Small intestine (tissue), 7 donors: ENCODE data around the gene PLEKHG5. TPM values are rescaled to one million over a fixed set of nuclear protein-coding genes. Genes with fewer than 3 reads are reported as not detected.

ENCODE experiments used
- DNase-seq, 2 donors: peaks; one replicate each; pipeline versions ENCODE4 v3.0.0 to v3.0.0-alpha.2; 2013
- FAIRE-seq: peaks from 2 replicates; lab custom pipeline; 2012; peaks lifted over from hg19 to GRCh38; lab: Jason Lieb, UNC
- H3K27ac ChIP-seq, 3 donors: one replicate each; pipeline ENCODE4 v1.5.1; 2013; ENCODE audit warnings: low read length in 2 of 3, mild to moderate bottlenecking in 2 of 3, control low read depth in 1 of 3, inconsistent platforms in 1 of 3, low read depth in 1 of 3, moderate library complexity in 1 of 3
- H3K27me3 ChIP-seq, 3 donors: one replicate each; pipeline ENCODE4 v1.6.1; 2013; ENCODE audit warnings: low read length in 3 of 3, inconsistent platforms in 1 of 3; ENCODE audit not compliant: control insufficient read depth in 3 of 3, insufficient read depth in 3 of 3
- H3K36me3 ChIP-seq, 3 donors: one replicate each; pipeline ENCODE4 v1.6.1; 2013; ENCODE audit warnings: low read length in 3 of 3, inconsistent platforms in 1 of 3, low read depth in 1 of 3, mild to moderate bottlenecking in 1 of 3, moderate library complexity in 1 of 3; ENCODE audit not compliant: control insufficient read depth in 3 of 3, insufficient read depth in 2 of 3
- H3K4me1 ChIP-seq, 3 donors: one replicate each; pipeline ENCODE4 v1.6.1; 2013; ENCODE audit warnings: low read length in 2 of 3, inconsistent platforms in 1 of 3, low read depth in 1 of 3, mild to moderate bottlenecking in 1 of 3, moderate library complexity in 1 of 3; ENCODE audit not compliant: control insufficient read depth in 3 of 3, insufficient read depth in 2 of 3
- H3K4me3 ChIP-seq, 3 donors: one replicate each; pipeline ENCODE4 v1.5.1; 2013; ENCODE audit warnings: low read length in 3 of 3, control low read depth in 1 of 3, inconsistent platforms in 1 of 3, low read depth in 1 of 3, mild to moderate bottlenecking in 1 of 3, moderate library complexity in 1 of 3
- H3K9me3 ChIP-seq, 2 donors: one replicate each; pipeline ENCODE4 v1.6.1; 2013; ENCODE audit warnings: low read depth in 1 of 2, low read length in 1 of 2; ENCODE audit not compliant: control insufficient read depth in 2 of 2, insufficient read depth in 1 of 2
- WGBS, 3 donors: extraction: QIAGEN DNeasy Blood & Tissue Kit; methylation state at CpG; one replicate each; pipeline ENCODE4 v1.1.7; 2013; 5-methylcytosine and 5-hydroxymethylcytosine counted together
- polyA plus RNA-seq, 4 donors: library from polyadenylated mRNA; stranded (reverse) in 3 of 4; unstranded in 1 of 4; fragments of 200-250 nt in 3 of 4; fragments of 120-200 nt in 1 of 4; gene quantifications; one replicate each; pipeline versions ENCODE4 v1.2.1 to v1.2.3, GENCODE V29; 2013
- donor health status: healthy with polysubstance abuse.
- donor health status: control.
- donor health status: control.
- donor health status: Bipolar disorder and iron deficiency.
- donor health status: healthy.

PLEKHG5 gene
- polyA plus RNA-seq, 4 donors, result 2.4 to 13.5 (median 7.1) TPM

DNA sequence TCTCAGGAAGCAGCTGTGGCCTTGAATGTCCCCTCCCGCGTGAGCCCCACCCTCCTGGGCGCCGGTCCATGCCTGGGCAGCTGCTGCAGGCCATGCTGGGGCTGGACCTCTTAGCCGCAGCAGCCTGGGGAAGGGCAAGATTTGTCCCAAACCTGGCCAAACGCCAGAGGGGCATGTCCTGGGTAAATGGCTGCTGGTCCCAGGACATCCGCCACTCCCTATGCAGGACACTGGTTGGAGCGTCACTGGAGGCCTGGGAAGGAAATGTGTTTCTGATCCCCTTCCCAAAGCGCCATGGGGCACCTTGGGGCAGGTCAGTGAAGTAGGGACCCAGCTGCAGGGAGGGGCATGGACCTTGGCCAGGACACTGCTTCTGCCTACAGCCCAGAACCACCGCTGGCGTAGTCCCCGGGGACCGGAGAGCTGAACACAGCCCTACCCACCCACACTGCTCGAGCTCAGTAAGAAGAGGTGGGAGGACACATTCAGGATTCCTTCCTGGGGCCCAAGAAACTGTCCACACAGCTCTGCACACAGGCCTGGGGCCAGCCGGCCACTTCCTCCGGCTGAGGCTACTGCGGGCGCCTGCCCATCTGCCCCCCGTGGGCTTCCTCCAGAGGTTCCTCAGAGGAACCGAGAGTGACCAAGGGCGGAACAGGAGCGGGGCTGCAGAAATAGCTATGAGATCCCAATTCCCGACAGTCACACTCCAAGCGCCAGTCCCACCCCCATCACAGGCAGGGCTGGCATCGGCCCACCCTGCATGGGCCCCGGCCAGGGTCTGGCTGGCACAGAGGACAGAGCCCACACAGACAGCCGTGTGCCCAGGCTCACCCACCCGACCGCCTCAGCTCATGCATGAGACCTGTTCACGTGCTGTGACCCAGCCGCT, 10.8 kb upstream of the PLEKHG5 start:
- peaks cover 0 to 3% (median 0%) of the 10 kb centered on the region in 3 donors for H3K27me3 ChIP-seq
- H3K9me3 ChIP-seq, result no peaks in the 10 kb centered on the region
- no peak overlapping the region for H3K27ac ChIP-seq
- H3K36me3 ChIP-seq, result no peaks in the 10 kb centered on the region
- DNase-seq (no peak), FAIRE-seq (no peak)
- H3K4me3 ChIP-seq, result no peak overlapping the region
- H3K4me1 ChIP-seq, result no peaks in the 10 kb centered on the region
- 59 to 63% (median 60%) methylated on average over 31 of the region's 31 CpGs for WGBS, 3 donors

DNA sequence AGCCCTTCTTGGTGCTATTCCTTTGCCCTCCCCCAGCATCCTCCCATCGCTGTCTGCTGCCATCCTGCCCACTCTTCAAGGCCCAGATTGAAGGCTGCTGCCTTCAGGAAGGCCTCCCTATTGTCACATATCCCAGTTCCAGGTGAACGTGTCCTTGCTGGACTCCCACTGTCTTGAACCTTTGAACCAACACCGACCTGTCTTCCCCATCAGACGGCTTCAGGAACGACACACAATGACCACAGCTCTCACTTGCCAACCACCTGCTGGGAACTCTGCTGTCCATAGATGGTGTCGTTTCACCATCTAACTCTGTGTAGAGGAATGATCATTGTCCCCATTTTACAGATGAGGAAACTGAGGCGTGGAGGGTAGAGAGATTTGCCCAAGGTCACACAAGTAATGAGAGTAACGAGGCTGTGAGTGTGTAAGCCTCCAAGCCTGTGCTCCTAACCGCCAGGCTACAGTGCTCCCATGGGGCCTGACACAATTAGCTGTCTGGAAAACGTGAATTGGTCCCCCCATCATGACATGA, 9.9 kb upstream of the PLEKHG5 start:
- Histone ChIP-seq H3K36me3 (no peaks in the 10 kb centered on the region), H3K4me3 (no peak overlapping the region), H3K27ac (no peak overlapping the region), H3K4me1 (peaks cover 0 to 5% (median 2%) of the 10 kb centered on the region in 3 donors), H3K9me3 (no peaks in the 10 kb centered on the region), H3K27me3 (peaks cover 0 to 8% (median 0%) of the 10 kb centered on the region in 3 donors)
- DNase-seq (no peak), FAIRE-seq (no peak)
- 60 to 76% (median 67%) methylated on average over 10 of the region's 10 CpGs for WGBS, 3 donors

DNA sequence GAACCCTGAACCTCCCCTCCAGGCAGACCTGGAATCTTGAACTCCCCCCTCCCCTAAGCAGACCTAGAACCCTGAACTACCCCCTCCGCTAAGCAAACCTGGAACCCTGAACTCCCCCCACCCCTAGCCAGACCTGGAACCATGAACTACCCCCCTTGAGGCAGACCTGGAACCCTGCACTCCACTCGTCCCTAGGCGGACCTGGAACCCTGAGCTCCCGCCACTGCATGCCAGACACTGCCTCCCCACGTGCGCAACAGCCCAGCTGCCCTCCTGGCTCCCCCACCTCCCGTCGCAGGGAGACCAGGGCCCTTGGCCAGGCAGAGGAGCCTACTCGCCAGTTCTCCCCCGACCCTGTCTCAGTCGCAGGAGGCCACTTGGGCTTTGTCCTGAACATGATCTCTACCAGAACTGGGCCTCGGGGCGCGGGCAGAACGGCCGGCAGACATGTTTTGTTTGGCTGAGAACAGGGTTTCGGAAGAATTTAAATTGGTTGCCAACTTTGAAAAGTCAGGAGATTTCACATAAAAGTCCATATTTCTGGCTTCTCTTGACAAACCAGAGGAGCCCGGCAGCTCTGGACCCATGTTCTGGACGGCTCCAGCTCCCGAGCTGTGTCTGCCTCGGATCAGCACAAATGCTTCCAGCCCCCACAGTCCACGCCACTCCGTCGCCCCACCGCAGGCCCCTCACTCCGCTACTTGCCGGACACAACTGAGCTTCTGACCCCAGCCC, 9.2 kb upstream of the PLEKHG5 start:
- Histone ChIP-seq H3K27me3 (peaks cover 0 to 8% (median 0%) of the 10 kb centered on the region in 3 donors), H3K4me1 (peaks cover 0 to 8% (median 2%) of the 10 kb centered on the region in 3 donors), H3K4me3 (no peak overlapping the region), H3K36me3 (no peaks in the 10 kb centered on the region), H3K27ac (no peak overlapping the region), H3K9me3 (no peaks in the 10 kb centered on the region)
- 75 to 84% (median 83%) methylated on average over 27 of the region's 27 CpGs for WGBS, 3 donors
- FAIRE-seq (no peak), DNase-seq (no peak)

DNA sequence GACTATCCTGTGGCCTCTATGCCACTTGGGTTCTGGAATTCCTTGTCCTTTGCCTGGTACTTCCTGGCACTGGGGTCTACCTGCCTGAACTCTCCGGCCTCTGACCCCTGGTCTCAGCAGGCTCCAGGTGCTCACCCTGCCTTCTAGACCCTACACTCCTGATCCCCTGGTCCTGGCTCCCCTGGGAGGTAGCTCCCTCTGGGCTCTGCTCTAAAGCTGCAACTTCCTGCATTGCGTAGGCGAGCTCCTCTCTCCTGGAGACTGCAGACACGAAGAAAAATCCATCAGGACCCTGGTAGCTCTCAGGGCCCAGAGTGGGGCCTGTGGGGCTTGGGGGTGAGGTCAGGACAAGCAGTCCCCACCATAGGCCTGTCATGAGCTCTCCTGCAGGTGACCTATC, 7.8 kb upstream of the PLEKHG5 start:
- Histone ChIP-seq H3K27ac (no peak overlapping the region), H3K4me3 (no peak overlapping the region), H3K36me3 (no peaks in the 10 kb centered on the region), H3K4me1 (peaks cover 0 to 8% (median 2%) of the 10 kb centered on the region in 3 donors), H3K27me3 (peaks cover 0 to 8% (median 0%) of the 10 kb centered on the region in 3 donors), H3K9me3 (no peaks in the 10 kb centered on the region)
- no peak for DNase-seq
- 80 to 87% (median 84%) methylated on average over 4 of the region's 4 CpGs for WGBS, 3 donors
- FAIRE-seq, result no peak

DNA sequence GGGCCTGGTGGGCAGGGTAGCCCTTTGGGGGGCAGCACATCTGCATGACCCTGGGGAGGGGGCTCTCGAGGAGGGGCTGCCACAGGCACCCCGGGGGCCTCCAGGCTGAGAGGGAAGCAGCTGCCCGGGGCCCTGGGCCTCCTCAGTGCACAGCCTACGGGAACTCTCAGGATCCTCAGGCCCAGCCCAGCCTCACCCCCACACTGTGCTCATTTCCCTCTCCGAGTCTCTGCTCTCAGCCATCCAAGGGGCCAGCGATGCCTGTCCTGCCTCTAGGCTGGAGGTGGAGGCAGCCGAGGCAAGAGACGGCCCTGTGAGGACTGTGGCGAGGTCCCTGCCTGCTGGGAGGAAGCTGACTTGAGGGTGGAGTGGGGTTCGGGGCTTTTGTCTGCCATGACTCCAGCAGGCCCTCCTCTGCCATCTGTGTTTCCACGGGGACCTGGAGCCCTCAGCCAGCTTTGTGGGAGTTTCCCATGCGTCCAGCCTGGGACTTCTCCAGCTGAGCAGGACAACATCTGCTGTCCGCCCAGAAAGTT, 7.2 kb upstream of the PLEKHG5 start:
- Histone ChIP-seq H3K36me3 (no peaks in the 10 kb centered on the region), H3K4me1 (peaks cover 0 to 8% (median 2%) of the 10 kb centered on the region in 3 donors), H3K9me3 (no peaks in the 10 kb centered on the region), H3K27ac (no peak overlapping the region), H3K4me3 (no peak overlapping the region), H3K27me3 (peaks cover 0 to 8% (median 0%) of the 10 kb centered on the region in 3 donors)
- FAIRE-seq (no peak), DNase-seq (no peak)
- 63 to 85% (median 81%) methylated on average over 13 of the region's 13 CpGs for WGBS, 3 donors

DNA sequence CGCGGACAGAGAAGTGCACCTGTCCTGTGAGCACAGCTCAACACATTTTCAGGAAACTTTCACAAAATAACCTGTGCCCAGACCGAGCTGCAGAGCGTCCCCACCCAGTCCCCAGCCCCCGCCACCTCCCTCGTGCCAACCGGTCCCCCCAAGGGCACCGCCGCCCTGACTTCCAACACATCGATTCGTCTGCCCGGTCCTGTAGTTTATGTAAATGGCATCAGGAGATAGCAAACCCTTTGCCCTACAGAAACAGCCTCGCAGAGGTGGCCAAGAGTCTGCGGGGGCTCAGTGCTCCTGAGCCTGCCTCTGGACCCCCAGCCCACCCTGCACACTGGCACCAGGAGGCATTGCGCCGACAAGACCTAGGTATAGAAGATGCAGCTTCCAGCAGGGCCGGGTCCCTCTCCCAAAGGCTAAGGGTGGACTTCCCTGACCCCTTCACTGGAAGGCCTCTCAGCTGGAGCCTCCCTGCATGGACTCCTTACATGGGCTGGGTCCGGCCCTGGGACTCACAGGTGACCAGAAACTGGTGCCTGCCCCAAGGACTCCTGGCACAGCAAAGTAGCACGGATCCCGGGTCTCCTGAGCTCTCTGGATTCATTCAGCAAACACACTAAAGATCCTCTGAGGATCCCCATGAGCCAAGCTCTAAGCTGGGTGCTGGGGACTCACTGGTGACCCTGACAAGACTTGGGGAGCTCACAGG, 6.6 kb upstream of the PLEKHG5 start:
- no peak for FAIRE-seq
- no peak overlapping the region for H3K27ac ChIP-seq
- H3K4me3 ChIP-seq, result peak overlapping the region in 2 of 3 donors; percentile 40 to 46
- peaks cover 0 to 8% (median 2%) of the 10 kb centered on the region in 3 donors for H3K4me1 ChIP-seq
- no peak for DNase-seq
- H3K9me3 ChIP-seq, result no peaks in the 10 kb centered on the region
- no peaks in the 10 kb centered on the region for H3K36me3 ChIP-seq
- H3K27me3 ChIP-seq, result peaks cover 0 to 8% (median 0%) of the 10 kb centered on the region in 3 donors
- WGBS, 3 donors, result 16 to 44% (median 23%) methylated on average over 20 of the region's 20 CpGs

- no peaks in the 10 kb centered on the region for H3K9me3 ChIP-seq
- peak overlapping the region in 2 of 3 donors; percentile 41 to 46 for H3K4me3 ChIP-seq
- no peaks in the 10 kb centered on the region for H3K36me3 ChIP-seq
- DNase-seq, result peak in 1 of 2 donors; percentile 55
- no peak for FAIRE-seq
- H3K27me3 ChIP-seq, result peaks cover 0 to 8% (median 0%) of the 10 kb centered on the region in 3 donors
- no peak overlapping the region for H3K27ac ChIP-seq
- 0 to 1% (median 0%) methylated on average over 21 to 74 of the region's 74 CpGs for WGBS, 3 donors
- H3K4me1 ChIP-seq, result peaks cover 0 to 8% (median 2%) of the 10 kb centered on the region in 3 donors
Measured at GRCh38 chr1:6497215-6497866, 5.9 kb upstream of the PLEKHG5 start.
